ENCODE data around the gene CRIP2. TPM values are rescaled to one million over a fixed set of nuclear protein-coding genes. Genes with fewer than 3 reads are reported as not detected.

CRIP2 gene
- total and polyA plus RNA-seq, 10 of the 15 experiments (the other 5 are each of a cell fraction or from before 2014, with no cell fraction given) = 0.04 to 0.62 (median 0.37) TPM; not detected in 5

- DNase-seq (ENCODE audit: low read depth, low spot score) (no peak), FAIRE-seq (no peak), ATAC-seq (no peak)
- in situ Hi-C loops (cut with MboI) = no loop called here
- Histone ChIP-seq H3K4me2 (ENCODE audit: control insufficient read depth, insufficient read depth) (no peak overlapping the region), H3K79me2 (ENCODE audit: control insufficient read depth, insufficient read depth, low read length) (peaks cover 57% of the 10 kb centered on the region), H3K4me3 (no peak overlapping the region), H4K20me1 (ENCODE audit: control insufficient read depth, insufficient read depth) (no peaks in the 10 kb centered on the region; the same call in 1 of the 2 replicates), H3K9ac (ENCODE audit: control insufficient read depth, insufficient read depth, low read length) (no peak overlapping the region), H3K9me3 (replicated peaks; ENCODE audit: control insufficient read depth, insufficient read depth, low read length) (no peaks in the 10 kb centered on the region; the same call in 2 of the 3 replicates), H2AFZ (ENCODE audit: control insufficient read depth, low read depth, low read length) (no peak overlapping the region), H3K27me3 (replicated peaks in 1 of 2; ENCODE audit: control insufficient read depth in 2 of 2, insufficient read depth in 2 of 2, low read length in 1 of 2) (no peaks in the 10 kb centered on the region), H3K36me3 (ENCODE audit: control insufficient read depth in 2 of 2, insufficient read depth in 2 of 2, low read length in 1 of 2) (peaks cover 4 to 6% of the 10 kb centered on the region in 2 experiments; a peak in 3 of 4 replicates), H3K4me1 (ENCODE audit: control insufficient read depth, insufficient read depth, low read length) (peaks cover 11% of the 10 kb centered on the region), H3K27ac (ENCODE audit: control insufficient read depth, insufficient read depth) (no peak overlapping the region)
- POLR2A ChIA-PET = no interaction called here
- CTCF ChIA-PET = interaction anchor here (1.5 kb wide), 1 partner anchor 56 kb away, joined by 5 read pairs; no protein-coding TSS in a partner anchor
- 92% methylated on average over 12 of the region's 12 CpGs for WGBS (ENCODE audit: insufficient coverage, insufficient replicate concordance, low lambda C conversion rate, missing lambda C conversion rate)
- BruUV-seq (replicated peaks) = no TSS peak
- intact Hi-C loops (cut with micrococcal nuclease; ENCODE audit: unreplicated experiment) = no loop called here
- no peak for TF ChIP-seq RB1 (IDR thresholded peaks at IDR 0.05; ENCODE audit: borderline replicate concordance)
- no peak for TF ChIP-seq HDAC6 (IDR thresholded peaks at IDR 0.05; ENCODE audit: unreplicated experiment)
- no peak for TF ChIP-seq BACH1 (IDR thresholded peaks at IDR 0.05; ENCODE audit: borderline replicate concordance)
- TF ChIP-seq SMAD5 (IDR thresholded peaks at IDR 0.05; ENCODE audit: low read depth) = no peak
- no peak for TF ChIP-seq E2F8 (IDR thresholded peaks at IDR 0.05; ENCODE audit: low read depth, partially characterized antibody)
- no peak for TF ChIP-seq USF2 (IDR thresholded peaks at IDR 0.05; ENCODE audit: borderline replicate concordance, low read depth, low read length)
- 0 out of 2 replicates have a peak, but pooled peaks have one; percentile 26 for TF ChIP-seq POLR2A (IDR thresholded peaks at IDR 0.05; ENCODE audit: low read depth, low read length)
- RAD21 ChIA-PET (ENCODE audit: unreplicated experiment) = no interaction called here
- SMC1A ChIA-PET (ENCODE audit: uncharacterized antibody, unreplicated experiment) = no interaction called here
Measured at GRCh38 chr14:105424861-105425260, 49.8 kb upstream of the CRIP2 start.
